ENCODE measurements around the gene NELL2. TPM values are rescaled to one million over a fixed set of nuclear protein-coding genes. Genes with fewer than 3 reads are reported as not detected.
A peak's percentile ranks its signal among the peaks of the same experiment; 100 is the strongest.

The NELL2 gene
- total RNA-seq, 2 donors from 2014 or later: 5.1 to 6.9 TPM

DNA sequence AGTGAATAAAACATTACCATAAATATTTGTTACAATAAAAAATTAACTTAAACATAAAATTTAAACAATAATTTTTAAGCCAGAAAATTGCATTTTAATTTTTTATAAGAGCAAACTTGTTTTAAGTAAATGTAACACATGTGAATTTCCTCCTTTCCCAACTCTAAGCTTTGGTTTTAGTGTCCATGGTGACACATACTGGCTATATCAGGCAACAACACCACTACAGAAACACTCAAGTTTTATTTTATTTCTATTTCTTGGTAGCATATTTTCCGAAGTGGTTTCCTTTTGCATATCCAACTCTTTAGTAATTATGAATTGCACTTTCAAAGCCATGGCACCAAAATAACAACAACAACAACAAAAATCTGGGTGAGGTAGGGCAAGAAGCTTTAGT is 2.2 kb downstream of the NELL2 start:
- peaks cover 5% of the 10 kb centered on the region for H3K4me1 ChIP-seq (ENCODE audit: control insufficient read depth, insufficient read depth, low read length)
- H3K27ac Mint-ChIP-seq: no peak overlapping the region
- H3K9me3 ChIP-seq (ENCODE audit: control insufficient read depth, low read length): no peaks in the 10 kb centered on the region
- no peak overlapping the region for H3K27ac ChIP-seq (ENCODE audit: low read depth, low read length)
- H3K4me1 Mint-ChIP-seq: peaks cover 14% of the 10 kb centered on the region
- peaks cover 31% of the 10 kb centered on the region for H3K27me3 ChIP-seq (ENCODE audit: control insufficient read depth, insufficient read depth, low read length, poor library complexity, severe bottlenecking)
- H3K36me3 Mint-ChIP-seq (ENCODE audit: low read depth): no peaks in the 10 kb centered on the region
- H3K9me3 Mint-ChIP-seq: no peaks in the 10 kb centered on the region
- TF ChIP-seq, protein P1, sequence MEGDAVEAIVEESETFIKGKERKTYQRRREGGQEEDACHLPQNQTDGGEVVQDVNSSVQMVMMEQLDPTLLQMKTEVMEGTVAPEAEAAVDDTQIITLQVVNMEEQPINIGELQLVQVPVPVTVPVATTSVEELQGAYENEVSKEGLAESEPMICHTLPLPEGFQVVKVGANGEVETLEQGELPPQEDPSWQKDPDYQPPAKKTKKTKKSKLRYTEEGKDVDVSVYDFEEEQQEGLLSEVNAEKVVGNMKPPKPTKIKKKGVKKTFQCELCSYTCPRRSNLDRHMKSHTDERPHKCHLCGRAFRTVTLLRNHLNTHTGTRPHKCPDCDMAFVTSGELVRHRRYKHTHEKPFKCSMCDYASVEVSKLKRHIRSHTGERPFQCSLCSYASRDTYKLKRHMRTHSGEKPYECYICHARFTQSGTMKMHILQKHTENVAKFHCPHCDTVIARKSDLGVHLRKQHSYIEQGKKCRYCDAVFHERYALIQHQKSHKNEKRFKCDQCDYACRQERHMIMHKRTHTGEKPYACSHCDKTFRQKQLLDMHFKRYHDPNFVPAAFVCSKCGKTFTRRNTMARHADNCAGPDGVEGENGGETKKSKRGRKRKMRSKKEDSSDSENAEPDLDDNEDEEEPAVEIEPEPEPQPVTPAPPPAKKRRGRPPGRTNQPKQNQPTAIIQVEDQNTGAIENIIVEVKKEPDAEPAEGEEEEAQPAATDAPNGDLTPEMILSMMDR (conservative IDR thresholded peaks at IDR 0.05): peak; percentile 58
- peak overlapping the region; percentile 86 for H3K4me3 ChIP-seq (ENCODE audit: low read length)
- no peaks in the 10 kb centered on the region for H3K36me3 ChIP-seq (ENCODE audit: control insufficient read depth, insufficient read depth, low read length)
- H3K9ac ChIP-seq (ENCODE audit: extremely low read depth, low read length, poor library complexity, severe bottlenecking): no peak overlapping the region
- H3K4me3 Mint-ChIP-seq: no peak overlapping the region
- DNase-seq: no peak
- WGBS, 2 experiments (ENCODE audit: insufficient coverage in 1 of 2, insufficient read length in 1 of 2): 71% methylated on average over 1 of the region's 1 CpG; no CpG with 5 or more reads in 1 of the 2 experiments
- peaks cover 36% of the 10 kb centered on the region for H3K27me3 Mint-ChIP-seq (ENCODE audit: insufficient read depth)

GRCh38 chr12:44869503-44869902 is 6.6 kb downstream of the NELL2 start:
- Histone ChIP-seq H3K4me1 (ENCODE audit: control insufficient read depth, insufficient read depth, low read length) (peaks cover under 1% of the 10 kb centered on the region), H3K27me3 (ENCODE audit: control insufficient read depth, insufficient read depth, low read length, poor library complexity, severe bottlenecking) (peaks cover 6% of the 10 kb centered on the region), H3K9ac (ENCODE audit: extremely low read depth, low read length, poor library complexity, severe bottlenecking) (no peak overlapping the region), H3K36me3 (ENCODE audit: control insufficient read depth, insufficient read depth, low read length) (no peaks in the 10 kb centered on the region), H3K9me3 (ENCODE audit: control insufficient read depth, low read length) (no peaks in the 10 kb centered on the region), H3K4me3 (ENCODE audit: low read length) (no peak overlapping the region), H3K27ac (ENCODE audit: low read depth, low read length) (no peak overlapping the region)
- Mint-ChIP-seq H3K9me3 (no peaks in the 10 kb centered on the region), H3K4me3 (no peak overlapping the region), H3K27ac (no peak overlapping the region), H3K27me3 (ENCODE audit: insufficient read depth) (peaks cover 6% of the 10 kb centered on the region), H3K36me3 (ENCODE audit: low read depth) (no peaks in the 10 kb centered on the region), H3K4me1 (no peaks in the 10 kb centered on the region)
- no peak for DNase-seq
- TF ChIP-seq, protein P1 (conservative IDR thresholded peaks at IDR 0.05): no peak

GRCh38 chr12:44863867-44864266 is 12.2 kb downstream of the NELL2 start:
- H3K4me3 ChIP-seq (ENCODE audit: low read length): no peak overlapping the region
- H3K27ac ChIP-seq (ENCODE audit: low read depth, low read length): no peak overlapping the region
- no peaks in the 10 kb centered on the region for H3K9me3 Mint-ChIP-seq
- no peaks in the 10 kb centered on the region for H3K4me1 ChIP-seq (ENCODE audit: control insufficient read depth, insufficient read depth, low read length)
- H3K27me3 Mint-ChIP-seq (ENCODE audit: insufficient read depth): no peaks in the 10 kb centered on the region
- no peaks in the 10 kb centered on the region for H3K36me3 ChIP-seq (ENCODE audit: control insufficient read depth, insufficient read depth, low read length)
- no peak overlapping the region for H3K9ac ChIP-seq (ENCODE audit: extremely low read depth, low read length, poor library complexity, severe bottlenecking)
- no peak overlapping the region for H3K27ac Mint-ChIP-seq
- H3K27me3 ChIP-seq (ENCODE audit: control insufficient read depth, insufficient read depth, low read length, poor library complexity, severe bottlenecking): no peaks in the 10 kb centered on the region
- WGBS, 2 experiments (ENCODE audit: insufficient coverage in 1 of 2, insufficient read length in 1 of 2): 0% methylated on average over 1 of the region's 2 CpGs
- no peak overlapping the region for H3K4me3 Mint-ChIP-seq
- H3K9me3 ChIP-seq (ENCODE audit: control insufficient read depth, low read length): peaks cover 8% of the 10 kb centered on the region
- no peaks in the 10 kb centered on the region for H3K4me1 Mint-ChIP-seq
- TF ChIP-seq, protein P1 (conservative IDR thresholded peaks at IDR 0.05): no peak
- H3K36me3 Mint-ChIP-seq (ENCODE audit: low read depth): no peaks in the 10 kb centered on the region
- no peak for DNase-seq

Measured in endodermal cell (in vitro differentiated cells).